Hepatocyte (in vitro differentiated cells): Measurements from ENCODE around the gene EPHA5.

Experiments used
- CTCF ChIP-seq: fragments of 200-600 bp; sonication (generic); IDR thresholded peaks from 2 replicates; pipeline ENCODE4 v1.5.1; 2016; ENCODE audit warnings: antibody characterized with exemption, mild to moderate bottlenecking; ENCODE audit not compliant: poor library complexity
- EZH2 ChIP-seq: fragments of 200-600 bp; sonication (generic); IDR thresholded peaks from 2 replicates; pipeline ENCODE4 v1.6.1; 2016; ENCODE audit warnings: antibody characterized with exemption, mild to moderate bottlenecking, borderline replicate concordance
- EZH2phosphoT487 ChIP-seq: fragments of 200-600 bp; sonication (generic); IDR thresholded peaks from one replicate; pipeline ENCODE4 v1.6.1; 2018; ENCODE audit warnings: antibody characterized with exemption, mild to moderate bottlenecking, low read depth, moderate library complexity; ENCODE audit not compliant: unreplicated experiment, severe bottlenecking

GRCh38 chr4:65698631-65699030, 28.3 kb upstream of the EPHA5 start:
- TF ChIP-seq CTCF (no peak), EZH2phosphoT487 (no peak), EZH2 (no peak)
